ENCODE data around the gene DEPDC1B.

DNA sequence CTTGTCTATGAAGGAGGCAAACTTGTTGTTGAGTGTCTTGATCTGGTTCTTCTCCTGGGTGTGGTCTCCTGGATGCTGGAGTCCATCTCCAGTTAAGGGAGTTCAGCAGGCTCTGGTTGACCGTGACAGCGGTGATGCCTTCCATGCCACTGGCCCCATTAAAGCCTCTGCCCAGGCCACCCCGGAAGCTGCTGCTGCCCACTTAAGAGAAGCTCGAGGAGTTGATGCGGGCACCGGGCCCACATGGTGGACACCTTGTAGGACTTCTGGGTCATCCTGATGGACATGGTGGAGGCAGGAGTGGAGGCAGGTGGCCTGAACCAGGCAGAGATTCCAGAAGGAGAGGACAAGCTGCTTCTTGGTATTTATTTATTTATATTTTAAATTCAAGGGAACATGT is 44.7 kb upstream of the DEPDC1B start:
- TF ChIP-seq, protein P1, sequence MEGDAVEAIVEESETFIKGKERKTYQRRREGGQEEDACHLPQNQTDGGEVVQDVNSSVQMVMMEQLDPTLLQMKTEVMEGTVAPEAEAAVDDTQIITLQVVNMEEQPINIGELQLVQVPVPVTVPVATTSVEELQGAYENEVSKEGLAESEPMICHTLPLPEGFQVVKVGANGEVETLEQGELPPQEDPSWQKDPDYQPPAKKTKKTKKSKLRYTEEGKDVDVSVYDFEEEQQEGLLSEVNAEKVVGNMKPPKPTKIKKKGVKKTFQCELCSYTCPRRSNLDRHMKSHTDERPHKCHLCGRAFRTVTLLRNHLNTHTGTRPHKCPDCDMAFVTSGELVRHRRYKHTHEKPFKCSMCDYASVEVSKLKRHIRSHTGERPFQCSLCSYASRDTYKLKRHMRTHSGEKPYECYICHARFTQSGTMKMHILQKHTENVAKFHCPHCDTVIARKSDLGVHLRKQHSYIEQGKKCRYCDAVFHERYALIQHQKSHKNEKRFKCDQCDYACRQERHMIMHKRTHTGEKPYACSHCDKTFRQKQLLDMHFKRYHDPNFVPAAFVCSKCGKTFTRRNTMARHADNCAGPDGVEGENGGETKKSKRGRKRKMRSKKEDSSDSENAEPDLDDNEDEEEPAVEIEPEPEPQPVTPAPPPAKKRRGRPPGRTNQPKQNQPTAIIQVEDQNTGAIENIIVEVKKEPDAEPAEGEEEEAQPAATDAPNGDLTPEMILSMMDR (IDR thresholded peaks at IDR 0.05): no peak
- TF ChIP-seq POLR2A (IDR thresholded peaks at IDR 0.05): no peak
